Stimulated activated CD8-positive, alpha-beta memory T cell treated with anti-CD3 and anti-CD28 coated beads, Interleukin-15, amount 100 ng/mL, for 48 hours (primary cell): ENCODE data around the gene IRF4.

Source experiments
- DNase-seq, 2 donors: peaks; one replicate each; pipeline ENCODE4 v3.0.0-alpha.2; 2020; ENCODE audit warnings: low read depth in 2 of 2

The IRF4 gene

DNA sequence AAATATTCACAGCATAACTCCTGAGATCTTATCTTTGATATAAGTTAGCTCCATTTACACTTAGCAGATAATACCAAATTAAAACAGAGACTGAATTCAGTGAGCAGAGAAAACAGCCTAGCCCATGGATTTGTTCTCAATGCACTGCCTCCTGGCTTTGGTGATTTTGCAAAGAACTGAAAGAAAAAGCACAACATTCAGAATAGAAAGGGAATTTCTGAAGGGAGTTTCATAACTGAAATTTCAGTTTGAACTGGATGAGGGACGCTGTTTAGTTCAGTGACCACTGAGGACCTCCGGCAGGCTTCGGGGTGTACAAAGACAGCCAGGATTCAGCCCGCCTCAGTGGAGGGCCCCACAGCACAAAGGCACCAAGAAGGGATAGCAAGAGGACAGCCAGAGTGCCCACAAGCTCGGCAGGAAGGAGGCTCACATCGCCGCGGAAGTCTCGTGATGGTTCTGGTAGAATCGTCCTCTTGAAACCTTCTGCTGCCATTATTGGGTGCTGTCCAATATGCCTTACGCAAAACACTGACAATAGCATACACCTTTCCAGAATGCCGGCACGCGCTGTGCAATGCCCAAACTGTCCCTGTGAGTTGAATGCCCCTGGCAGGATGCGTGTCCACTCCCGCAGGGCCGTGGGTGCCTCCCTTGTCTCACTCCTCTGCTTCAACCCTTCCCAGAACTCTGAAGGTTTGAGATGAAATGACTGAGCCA, 9.7 kb upstream of the IRF4 start:
- no peak for DNase-seq

GRCh38 chr6:382883-383810, 8.4 kb upstream of the IRF4 start:
- DNase-seq = no peak

DNA sequence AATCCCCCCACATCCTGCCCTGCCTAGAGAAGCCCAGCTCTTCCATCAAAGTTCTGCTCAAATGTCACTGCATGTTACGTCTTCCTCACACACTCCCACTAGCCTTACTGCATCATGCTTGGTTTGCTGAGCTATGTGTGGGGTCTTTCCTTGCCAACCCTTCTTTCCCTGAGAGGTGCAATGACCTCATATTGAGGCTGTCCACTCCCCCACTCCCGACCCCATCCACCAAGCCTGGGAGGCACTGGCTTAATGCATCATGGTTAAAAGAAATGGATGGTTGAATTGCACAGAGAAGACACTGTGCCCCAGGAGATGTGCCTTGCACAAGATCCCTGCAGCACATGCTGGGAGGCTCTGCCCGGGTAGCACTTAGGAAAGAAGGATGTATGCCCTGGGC, 7.7 kb upstream of the IRF4 start:
- no peak for DNase-seq

DNA sequence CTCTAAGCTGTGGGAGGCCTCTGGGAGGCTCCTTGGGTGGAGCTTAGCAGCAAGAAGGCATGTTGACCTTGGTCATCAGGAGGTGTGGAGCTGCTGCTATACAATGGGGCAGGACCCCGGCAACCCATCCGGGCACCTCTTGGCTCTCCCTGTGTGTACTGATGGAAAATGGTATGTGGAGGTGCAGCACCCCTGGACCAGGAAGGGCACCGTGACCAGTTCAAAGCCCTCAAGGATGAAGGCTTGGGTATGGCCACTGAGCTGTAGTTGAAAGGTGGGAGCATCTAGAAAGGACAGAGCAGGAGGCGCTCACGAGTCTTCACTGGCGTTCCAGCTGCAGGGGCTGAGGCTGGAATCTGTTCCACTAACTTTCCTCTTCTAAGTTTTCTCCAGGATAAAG, 6.7 kb upstream of the IRF4 start:
- no peak for DNase-seq

- DNase-seq = no peak
Observed at GRCh38 chr6:385614-386013, 5.9 kb upstream of the IRF4 start.

GRCh38 chr6:386688-387266, 4.8 kb upstream of the IRF4 start:
- DNase-seq = no peak

- DNase-seq = no peak
Observed at GRCh38 chr6:387293-387741, 4.2 kb upstream of the IRF4 start.

GRCh38 chr6:388202-388903, 3.2 kb upstream of the IRF4 start:
- no peak for DNase-seq

DNA sequence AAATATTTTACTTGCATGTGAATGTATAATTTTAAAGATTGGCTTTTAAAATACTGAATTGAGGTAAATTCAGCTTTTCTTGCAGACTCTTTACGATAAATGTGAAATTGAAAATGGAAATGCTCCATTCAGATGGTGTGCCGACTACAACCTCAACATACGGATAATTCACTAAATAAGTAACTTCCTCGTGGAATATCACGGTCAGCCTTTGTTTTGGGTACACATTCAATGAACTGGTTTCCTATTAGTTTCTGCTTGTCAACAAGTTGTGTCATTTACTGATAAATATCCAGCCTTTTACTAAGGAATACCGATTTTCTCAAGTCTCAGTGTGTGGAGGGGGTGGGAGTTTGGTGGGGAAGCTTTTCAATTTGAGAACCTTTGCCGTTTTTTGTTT, 2.4 kb upstream of the IRF4 start:
- DNase-seq = no peak

- DNase-seq = no peak
Observed at GRCh38 chr6:389622-390021, 1.9 kb upstream of the IRF4 start.

- peak in 1 of 2 donors; percentile 36 for DNase-seq
Observed at GRCh38 chr6:390914-391558, 516 bp upstream of the IRF4 start.

DNA sequence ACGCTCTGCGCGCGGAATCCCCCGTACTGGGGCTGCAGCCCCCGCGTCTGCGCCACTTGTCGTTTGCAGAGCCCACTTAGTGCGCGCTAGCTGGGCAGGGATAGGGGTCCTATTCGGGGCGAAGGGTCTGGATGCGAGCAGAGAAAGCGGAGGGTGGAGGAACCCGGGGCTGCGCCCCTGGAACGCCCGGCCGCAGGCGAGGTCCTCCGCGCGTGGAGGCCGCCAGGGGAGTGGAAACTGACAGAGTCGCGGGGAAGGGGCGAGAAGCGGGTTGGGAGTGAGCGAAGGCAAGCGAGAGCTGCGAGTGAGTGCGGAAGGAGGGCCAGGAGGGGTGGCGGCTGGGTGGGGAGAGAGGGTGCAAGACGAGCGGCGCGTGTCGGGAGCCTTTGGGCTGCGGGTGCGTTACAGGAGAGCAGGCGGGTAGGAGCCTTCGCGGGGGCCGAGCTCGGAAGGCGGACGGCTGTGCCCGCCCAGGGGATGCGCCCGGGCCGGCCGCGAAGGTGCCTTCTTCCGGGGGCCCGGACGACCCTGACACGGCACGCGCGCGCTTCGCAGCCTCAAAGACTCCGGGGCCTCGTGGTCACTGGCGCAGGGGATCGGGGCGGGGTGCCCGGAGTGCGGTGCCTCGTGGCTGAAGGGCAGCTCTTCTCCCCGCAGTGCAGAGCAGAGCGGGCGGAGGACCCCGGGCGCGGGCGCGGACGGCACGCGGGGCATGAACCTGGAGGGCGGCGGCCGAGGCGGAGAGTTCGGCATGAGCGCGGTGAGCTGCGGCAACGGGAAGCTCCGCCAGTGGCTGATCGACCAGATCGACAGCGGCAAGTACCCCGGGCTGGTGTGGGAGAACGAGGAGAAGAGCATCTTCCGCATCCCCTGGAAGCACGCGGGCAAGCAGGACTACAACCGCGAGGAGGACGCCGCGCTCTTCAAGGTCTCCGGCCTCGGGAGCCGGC, 1.2 kb downstream of the IRF4 start:
- DNase-seq = no peak

- no peak for DNase-seq
Observed at GRCh38 chr6:393391-394221, 2.1 kb downstream of the IRF4 start.

DNA sequence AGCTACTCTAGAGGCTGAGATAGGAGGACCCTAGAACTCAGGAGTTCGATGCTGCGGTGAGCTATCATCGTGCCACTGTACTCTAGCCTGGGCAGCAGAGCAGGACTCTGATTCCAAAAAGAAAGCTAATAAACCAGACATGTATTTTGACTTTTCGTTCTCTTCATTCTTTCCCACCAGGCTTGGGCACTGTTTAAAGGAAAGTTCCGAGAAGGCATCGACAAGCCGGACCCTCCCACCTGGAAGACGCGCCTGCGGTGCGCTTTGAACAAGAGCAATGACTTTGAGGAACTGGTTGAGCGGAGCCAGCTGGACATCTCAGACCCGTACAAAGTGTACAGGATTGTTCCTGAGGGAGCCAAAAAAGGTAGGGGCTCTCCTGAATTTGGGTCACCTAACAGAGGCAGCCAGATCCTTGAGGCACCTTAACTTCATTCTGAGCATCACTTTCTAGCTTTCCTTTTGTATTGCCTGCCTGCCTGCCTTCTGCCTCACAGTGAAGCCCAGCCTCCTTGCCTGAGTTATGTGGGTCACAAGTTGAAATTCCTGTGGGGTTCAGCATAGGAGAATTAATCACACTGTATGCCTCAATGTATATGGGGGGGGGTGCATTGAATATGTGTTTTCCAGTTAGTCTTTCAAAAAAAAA, 3.2 kb downstream of the IRF4 start:
- no peak for DNase-seq

DNA sequence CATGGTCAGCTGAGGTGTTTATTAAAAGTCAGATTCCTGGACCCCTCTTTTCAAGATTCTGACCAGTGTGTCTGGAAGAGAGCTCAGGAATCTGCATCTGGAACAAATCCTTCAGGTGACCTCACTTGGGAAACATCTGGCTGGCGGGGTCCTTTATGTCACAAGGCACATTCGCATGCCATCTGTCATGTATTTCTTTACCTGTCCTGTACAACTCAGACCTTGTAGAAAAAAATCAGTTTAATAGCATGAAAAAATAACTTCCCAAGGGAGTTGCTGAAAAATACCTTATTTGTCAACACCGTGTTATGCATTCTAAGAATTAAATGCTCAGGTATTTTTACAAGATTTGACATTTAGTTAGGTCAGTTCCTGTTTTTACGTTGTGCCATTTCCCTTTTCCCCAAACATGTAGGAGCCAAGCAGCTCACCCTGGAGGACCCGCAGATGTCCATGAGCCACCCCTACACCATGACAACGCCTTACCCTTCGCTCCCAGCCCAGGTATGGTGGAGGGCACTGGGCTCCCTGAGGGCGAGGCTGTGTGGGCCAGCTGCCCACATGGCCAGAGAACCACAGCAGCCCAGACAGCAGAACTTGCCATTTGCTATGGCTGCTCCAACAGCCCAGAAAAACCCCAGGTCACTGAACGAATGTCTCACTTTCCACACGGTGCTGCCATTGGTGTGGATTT, 4.0 kb downstream of the IRF4 start:
- DNase-seq = no peak

DNA sequence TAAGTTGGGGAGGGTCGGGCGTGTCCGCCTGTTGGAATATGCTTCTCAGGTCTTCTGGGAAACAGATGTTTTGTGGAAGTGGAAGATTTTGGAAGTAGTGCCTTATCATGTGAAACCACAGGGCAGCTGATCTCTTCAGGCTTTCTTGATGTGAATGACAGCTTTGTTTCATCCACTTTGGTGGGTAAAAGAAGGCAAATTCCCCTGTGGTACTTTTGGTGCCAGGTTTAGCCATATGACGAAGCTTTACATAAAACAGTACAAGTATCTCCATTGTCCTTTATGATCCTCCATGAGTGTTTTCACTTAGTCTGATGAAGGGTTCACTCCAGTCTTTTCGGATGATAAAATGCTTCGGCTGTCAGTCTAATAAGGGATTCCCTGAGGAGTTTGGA, 4.6 kb downstream of the IRF4 start:
- DNase-seq = no peak

DNA sequence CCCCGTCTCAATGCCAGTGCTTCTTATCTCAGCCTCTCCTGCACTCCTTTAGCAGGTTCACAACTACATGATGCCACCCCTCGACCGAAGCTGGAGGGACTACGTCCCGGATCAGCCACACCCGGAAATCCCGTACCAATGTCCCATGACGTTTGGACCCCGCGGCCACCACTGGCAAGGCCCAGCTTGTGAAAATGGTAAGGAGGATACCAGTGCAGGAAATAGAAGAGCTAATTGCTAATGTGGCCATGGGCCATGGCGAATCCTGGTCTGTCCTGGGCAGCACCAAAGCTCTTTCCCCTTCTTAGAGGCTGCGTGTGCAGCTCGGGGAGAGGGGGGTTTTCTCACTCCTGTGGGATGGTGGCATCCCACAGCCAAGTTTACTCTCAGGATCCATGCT, 5.5 kb downstream of the IRF4 start:
- no peak for DNase-seq

- no peak for DNase-seq
Observed at GRCh38 chr6:397604-398003, 6.1 kb downstream of the IRF4 start.
